Lower leg skin (tissue), 4 donors: Measurements from ENCODE around the gene SUGCT. TPM values are rescaled to one million over a fixed set of nuclear protein-coding genes. Genes with fewer than 3 reads are reported as not detected.
"Not testable (repeated sequence)": the region's sequence is repeated elsewhere in the genome, so short reads cannot be mapped to it uniquely, and the experiment has no call there.

Source experiments
- DNase-seq, 2 donors: peaks; one replicate each; pipeline ENCODE4 v3.0.0-alpha.2; 2019; ENCODE audit warnings: low spot score in 2 of 2
- H3K4me3 ChIP-seq: fragments of 200-600 bp; sonication (generic); 2 replicates; pipeline ENCODE4 v1.5.1; 2017; ENCODE audit warnings: mild to moderate bottlenecking, low read depth; ENCODE audit not compliant: poor library complexity, severe bottlenecking
- POLR2A ChIP-seq, 2 donors: fragments of 450-650 bp; IDR thresholded peaks; one replicate each; pipeline ENCODE4 v1.6.1; 2016 to 2017; ENCODE audit warnings: antibody characterized with exemption in 2 of 2, mild to moderate bottlenecking in 1 of 2, moderate library complexity in 1 of 2
- WGBS, 2 donors: methylation state at CpG; one replicate each; pipeline ENCODE4 v1.1.5; 2018; 5-methylcytosine and 5-hydroxymethylcytosine counted together
- intact Hi-C: fragments of 100-400 bp; cut with DNase I; formaldehyde crosslinking; loops from one replicate; pipeline ENCODE4 v1.15.0; 2023; ENCODE audit warnings: low total_unique reads
- total RNA-seq, 4 donors: library from RNA; depleted of rRNA; stranded (reverse); fragments of >200 nt; gene quantifications; one replicate each; pipeline ENCODE4 v1.1.0, GENCODE V29; 2016
- TF ChIP-seq, protein P1 (sequence below), 3 donors: fragments of 450-650 bp; IDR thresholded peaks; one replicate each; pipeline ENCODE4 v1.5.1; 2016; ENCODE audit warnings: antibody characterized with exemption in 3 of 3, mild to moderate bottlenecking in 3 of 3, moderate library complexity in 2 of 3

Gene SUGCT
- total RNA-seq, 4 donors from 2014 or later = 0.49 to 1.6 (median 0.59) TPM; not detected in 1

DNA sequence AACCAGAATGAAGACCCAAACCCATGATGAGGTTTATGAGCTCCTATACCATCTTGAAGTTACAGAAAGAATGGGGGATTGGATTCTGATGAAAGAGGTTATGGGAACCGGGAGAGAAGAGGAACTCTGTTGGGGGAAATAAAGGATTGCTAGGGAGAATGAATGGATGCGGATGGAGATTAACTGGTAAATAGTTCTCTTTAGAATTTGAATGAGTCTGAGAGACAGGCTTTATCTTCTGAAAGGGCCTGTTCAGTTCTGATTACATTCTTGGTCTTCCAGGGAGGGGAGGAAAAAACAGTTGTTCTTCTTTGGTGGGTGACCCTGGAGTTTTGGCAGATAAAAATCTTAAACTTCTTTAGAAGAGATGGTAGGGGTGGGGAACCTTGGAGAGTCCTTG, 13.9 kb downstream of the SUGCT start:
- TF ChIP-seq, protein P1, sequence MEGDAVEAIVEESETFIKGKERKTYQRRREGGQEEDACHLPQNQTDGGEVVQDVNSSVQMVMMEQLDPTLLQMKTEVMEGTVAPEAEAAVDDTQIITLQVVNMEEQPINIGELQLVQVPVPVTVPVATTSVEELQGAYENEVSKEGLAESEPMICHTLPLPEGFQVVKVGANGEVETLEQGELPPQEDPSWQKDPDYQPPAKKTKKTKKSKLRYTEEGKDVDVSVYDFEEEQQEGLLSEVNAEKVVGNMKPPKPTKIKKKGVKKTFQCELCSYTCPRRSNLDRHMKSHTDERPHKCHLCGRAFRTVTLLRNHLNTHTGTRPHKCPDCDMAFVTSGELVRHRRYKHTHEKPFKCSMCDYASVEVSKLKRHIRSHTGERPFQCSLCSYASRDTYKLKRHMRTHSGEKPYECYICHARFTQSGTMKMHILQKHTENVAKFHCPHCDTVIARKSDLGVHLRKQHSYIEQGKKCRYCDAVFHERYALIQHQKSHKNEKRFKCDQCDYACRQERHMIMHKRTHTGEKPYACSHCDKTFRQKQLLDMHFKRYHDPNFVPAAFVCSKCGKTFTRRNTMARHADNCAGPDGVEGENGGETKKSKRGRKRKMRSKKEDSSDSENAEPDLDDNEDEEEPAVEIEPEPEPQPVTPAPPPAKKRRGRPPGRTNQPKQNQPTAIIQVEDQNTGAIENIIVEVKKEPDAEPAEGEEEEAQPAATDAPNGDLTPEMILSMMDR (IDR thresholded peaks at IDR 0.05) = no peak
- no peak for TF ChIP-seq POLR2A (IDR thresholded peaks at IDR 0.05)
- DNase-seq = no peak
- WGBS, 2 donors = 90 to 97% methylated on average over 2 of the region's 2 CpGs

GRCh38 chr7:40151504-40151903, 16.7 kb downstream of the SUGCT start:
- DNase-seq = no peak
- TF ChIP-seq POLR2A (IDR thresholded peaks at IDR 0.05) = no peak
- TF ChIP-seq, protein P1 (IDR thresholded peaks at IDR 0.05) = no peak
- intact Hi-C loops = no loop called here

More for the DNA sequence above, 13.9 kb downstream of the SUGCT start:
- H3K4me3 ChIP-seq = no peak overlapping the region
- intact Hi-C loops = no loop called here

DNA sequence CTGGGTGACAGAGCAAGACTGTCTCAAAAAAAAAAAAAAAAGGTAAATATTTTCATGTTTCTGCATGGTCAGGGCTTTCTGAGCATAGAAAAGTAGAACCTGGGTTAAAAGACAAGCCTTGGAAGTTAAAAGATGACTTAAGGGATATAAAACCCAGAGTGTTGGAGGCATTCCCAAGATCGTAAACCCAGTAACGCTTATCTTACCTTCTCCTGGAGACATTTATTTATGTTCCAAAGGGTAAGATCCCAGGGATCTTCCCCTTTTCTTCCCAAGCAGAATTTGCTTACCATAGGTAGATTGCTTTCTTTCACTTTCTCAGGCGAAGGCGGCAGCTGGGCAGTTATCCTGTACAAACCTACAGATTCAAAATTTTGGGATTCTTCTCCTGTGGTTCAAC, 22.2 kb downstream of the SUGCT start:
- no peak for TF ChIP-seq POLR2A (IDR thresholded peaks at IDR 0.05)
- TF ChIP-seq, protein P1 (IDR thresholded peaks at IDR 0.05) = no peak
- no peak overlapping the region for H3K4me3 ChIP-seq
- no peak for DNase-seq
- 60 to 68% methylated on average over 4 of the region's 4 CpGs for WGBS, 2 donors
- intact Hi-C loops = no loop called here

More at GRCh38 chr7:40151504-40151903, 16.7 kb downstream of the SUGCT start:
- no peak overlapping the region for H3K4me3 ChIP-seq
- 84 to 86% methylated on average over 1 of the region's 1 CpG for WGBS, 2 donors

GRCh38 chr7:40162516-40162915, 27.7 kb downstream of the SUGCT start:
- TF ChIP-seq, protein P1 (IDR thresholded peaks at IDR 0.05) = no peak
- no peak for TF ChIP-seq POLR2A (IDR thresholded peaks at IDR 0.05)
- intact Hi-C loops = no loop called here
- DNase-seq = no peak
- WGBS, 2 donors = 90 to 91% methylated on average over 2 of the region's 2 CpGs
- no peak overlapping the region for H3K4me3 ChIP-seq

DNA sequence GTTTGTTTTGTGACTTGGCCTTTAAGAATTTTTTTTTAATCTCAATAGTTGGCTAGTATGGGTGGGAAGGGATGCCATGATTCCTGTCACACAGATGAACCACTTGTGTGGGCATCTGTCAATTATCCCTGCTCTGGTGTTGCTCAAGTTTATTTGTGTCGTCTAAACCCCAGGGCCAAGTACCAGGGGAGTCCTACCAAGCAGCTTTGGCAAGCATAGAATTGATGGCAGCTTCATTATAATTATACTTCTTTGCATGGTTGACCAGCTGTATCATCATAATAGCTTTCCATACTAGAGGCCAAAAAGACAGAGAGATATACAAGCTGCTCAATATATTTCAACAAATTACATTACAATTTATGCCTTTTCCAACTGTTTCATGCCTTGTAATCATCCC, 30.4 kb downstream of the SUGCT start:
- intact Hi-C loops = no loop called here
- H3K4me3 ChIP-seq = no peak overlapping the region
- no peak for DNase-seq
- TF ChIP-seq POLR2A (IDR thresholded peaks at IDR 0.05) = no peak
- TF ChIP-seq, protein P1 (IDR thresholded peaks at IDR 0.05) = no peak
- 39 to 44% methylated on average over 1 of the region's 1 CpG for WGBS, 2 donors

DNA sequence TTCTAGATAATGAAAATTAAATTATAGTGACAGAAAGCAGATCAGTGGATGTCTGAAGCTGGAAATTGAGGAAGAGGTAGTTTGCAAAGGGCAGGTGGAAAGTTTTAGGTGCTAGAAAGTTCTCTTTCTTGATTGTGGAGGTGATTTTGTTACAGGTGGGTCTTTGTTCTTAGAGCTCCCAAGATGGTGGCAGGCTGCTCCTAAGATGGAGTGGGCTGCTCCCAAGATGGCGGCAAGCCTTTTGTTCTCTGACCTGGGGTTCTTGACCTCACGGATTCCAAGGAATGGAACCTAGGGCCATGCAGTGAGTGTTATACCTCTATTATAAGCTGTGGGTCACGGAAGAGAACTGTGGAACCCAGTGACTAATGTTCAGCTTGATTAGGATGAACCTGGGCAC, 32.5 kb downstream of the SUGCT start:
- intact Hi-C loops = no loop called here
- no peak overlapping the region for H3K4me3 ChIP-seq
- no peak for TF ChIP-seq POLR2A (IDR thresholded peaks at IDR 0.05)
- TF ChIP-seq, protein P1 (IDR thresholded peaks at IDR 0.05) = no peak
- WGBS, 2 donors = 95 to 100% methylated on average over 3 of the region's 3 CpGs
- DNase-seq = no peak

- WGBS, 2 donors = 93 to 98% methylated on average over 3 of the region's 3 CpGs
- intact Hi-C loops, DNase-seq, H3K4me3 ChIP-seq: not testable (repeated sequence)
Observed at GRCh38 chr7:40168266-40168665, 33.5 kb downstream of the SUGCT start.

DNA sequence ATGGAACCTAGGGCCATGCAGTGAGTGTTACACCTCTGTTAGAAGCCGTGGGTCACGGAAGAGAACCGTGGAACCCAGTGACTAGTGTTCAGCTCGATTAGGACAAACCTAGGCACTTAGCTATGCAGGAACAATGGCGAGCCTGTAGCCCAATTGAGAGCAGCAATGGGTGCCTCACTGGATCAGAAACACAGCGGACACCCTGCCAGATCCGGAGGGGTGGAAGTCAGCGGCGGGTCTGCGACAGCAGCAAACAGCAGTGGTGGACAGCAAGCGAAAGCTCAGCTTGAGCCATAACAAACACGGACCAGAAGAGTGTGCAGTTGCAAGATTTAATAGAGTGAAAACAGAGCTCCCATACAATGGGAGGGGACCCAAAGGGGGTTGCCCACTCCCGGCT, 38.3 kb downstream of the SUGCT start:
- WGBS, 2 donors = 91 to 93% methylated on average over 13 of the region's 13 CpGs

DNA sequence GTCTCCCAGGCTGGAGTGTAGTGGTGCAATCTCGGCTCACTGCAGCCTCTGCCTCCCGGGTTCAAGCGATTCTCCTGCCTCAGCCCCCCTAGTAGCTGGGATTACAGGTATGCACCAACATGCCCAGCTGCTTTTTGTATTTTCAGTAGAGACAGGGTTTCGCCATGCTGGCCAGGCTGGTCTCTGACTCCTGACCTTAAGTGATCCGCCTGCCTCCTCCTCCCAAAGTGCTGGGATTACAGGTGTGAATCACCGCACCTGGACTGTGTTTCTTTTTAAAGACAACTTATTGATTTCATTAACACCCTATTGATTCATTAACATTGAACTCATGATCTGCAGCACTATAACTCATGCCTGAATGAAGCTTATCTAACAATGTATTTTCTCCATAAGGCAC, 40.5 kb downstream of the SUGCT start:
- 94 to 96% methylated on average over 6 of the region's 6 CpGs for WGBS, 2 donors
- DNase-seq, intact Hi-C loops, H3K4me3 ChIP-seq: not testable (repeated sequence)

More for the DNA sequence above, 38.3 kb downstream of the SUGCT start:
- intact Hi-C loops, DNase-seq, H3K4me3 ChIP-seq: not testable (repeated sequence)
